Measurements from ENCODE around the gene PSMA3.

PSMA3 gene

GRCh38 chr14:58272588-58273372 is 28.1 kb downstream of the PSMA3 start:
- no peak for DNase-seq (ENCODE audit: low read depth, low spot score)

GRCh38 chr14:58274881-58275280 is 30.2 kb downstream of the PSMA3 start:
- DNase-seq (ENCODE audit: low read depth, low spot score): no peak

- no peak for DNase-seq (ENCODE audit: low read depth, low spot score)
Measured at GRCh38 chr14:58275527-58276190, 31.0 kb downstream of the PSMA3 start.

- no peak for DNase-seq (ENCODE audit: low read depth, low spot score)
Measured at GRCh38 chr14:58276208-58276607, 31.6 kb downstream of the PSMA3 start.

GRCh38 chr14:58278177-58278576 is 33.5 kb downstream of the PSMA3 start:
- no peak for DNase-seq (ENCODE audit: low read depth, low spot score)

- no peak for DNase-seq (ENCODE audit: low read depth, low spot score)
Measured at GRCh38 chr14:58280954-58281787, 36.5 kb downstream of the PSMA3 start.

GRCh38 chr14:58281969-58282368 is 37.3 kb downstream of the PSMA3 start:
- DNase-seq (ENCODE audit: low read depth, low spot score): no peak

GRCh38 chr14:58282925-58283593 is 38.4 kb downstream of the PSMA3 start:
- no peak for DNase-seq (ENCODE audit: low read depth, low spot score)

GRCh38 chr14:58283730-58284129 is 39.1 kb downstream of the PSMA3 start:
- no peak for DNase-seq (ENCODE audit: low read depth, low spot score)

GRCh38 chr14:58285132-58285531 is 40.5 kb downstream of the PSMA3 start:
- DNase-seq (ENCODE audit: low read depth, low spot score): no peak

GRCh38 chr14:58287607-58288042 is 43.0 kb downstream of the PSMA3 start:
- no peak for DNase-seq (ENCODE audit: low read depth, low spot score)

GRCh38 chr14:58288106-58288792 is 43.6 kb downstream of the PSMA3 start:
- DNase-seq (ENCODE audit: low read depth, low spot score): no peak

- no peak for DNase-seq (ENCODE audit: low read depth, low spot score)
Measured at GRCh38 chr14:58291646-58292045, 47.0 kb downstream of the PSMA3 start.

GRCh38 chr14:58292187-58292586 is 47.5 kb downstream of the PSMA3 start:
- no peak for DNase-seq (ENCODE audit: low read depth, low spot score)

GRCh38 chr14:58294201-58294600 is 49.6 kb downstream of the PSMA3 start:
- no peak for DNase-seq (ENCODE audit: low read depth, low spot score)

GRCh38 chr14:58296726-58297125 is 52.1 kb downstream of the PSMA3 start:
- DNase-seq (ENCODE audit: low read depth, low spot score): no peak

GRCh38 chr14:58297412-58297761 is 52.7 kb downstream of the PSMA3 start:
- DNase-seq (ENCODE audit: low read depth, low spot score): no peak

- peak; percentile 98 for DNase-seq (ENCODE audit: low read depth, low spot score)
Measured at GRCh38 chr14:58297762-58298476, 53.3 kb downstream of the PSMA3 start.

GRCh38 chr14:58298477-58299400 is 54.1 kb downstream of the PSMA3 start, which contains the start of gene ARID4A:
Gene ARID4A (plus strand): TSS chr14:58298555. CDS start chr14:58299855, 1,300 bp downstream.
- DNase-seq (ENCODE audit: low read depth, low spot score): no peak
